Measurements from ENCODE around the gene SEC14L6.

Gene SEC14L6

GRCh38 chr22:30574997-30575671, 28.6 kb upstream of the SEC14L6 start:
- H3K4ac ChIP-seq (ENCODE audit: low read length), result no peak overlapping the region
- H2BK120ac ChIP-seq (ENCODE audit: low read depth, low read length), result no peak overlapping the region
- H2BK15ac ChIP-seq (ENCODE audit: low read length), result peak overlapping the region; percentile 30
- peak overlapping the region; percentile 100 for H3K4me2 ChIP-seq (ENCODE audit: insufficient read depth, low read length, poor library complexity, severe bottlenecking)
- H3K27me3 ChIP-seq (ENCODE audit: control insufficient read depth in 3 of 3, insufficient read depth in 3 of 3, low read depth in 1 of 3, low read length in 3 of 3), result peaks cover 0 to 3% (median 0%) of the 10 kb centered on the region in 3 experiments
- H3K14ac ChIP-seq (ENCODE audit: low read length), result no peak overlapping the region
- H3K4me1 ChIP-seq (ENCODE audit: control insufficient read depth in 2 of 2, insufficient read depth in 1 of 2, low read depth in 1 of 2, low read length in 2 of 2), result peaks cover 0 to 12% of the 10 kb centered on the region in 2 donors
- peak overlapping the region; percentile 71 for H2BK5ac ChIP-seq (ENCODE audit: low read length)
- H2AK5ac ChIP-seq (ENCODE audit: low read depth, low read length), result peak overlapping the region; percentile 84
- H3K23ac ChIP-seq (ENCODE audit: low read depth, low read length, poor library complexity), result no peak overlapping the region
- H3K4me3 ChIP-seq (ENCODE audit: low read length in 2 of 2), result peak overlapping the region in 1 of 2 donors; percentile 72
- no peak overlapping the region for H4K8ac ChIP-seq (ENCODE audit: low read depth, low read length)
- H2BK12ac ChIP-seq (ENCODE audit: low read length), result peak overlapping the region; percentile 30
- H4K91ac ChIP-seq (ENCODE audit: low read depth, low read length, poor library complexity), result no peak overlapping the region
- no peaks in the 10 kb centered on the region for H3K9me3 ChIP-seq (replicated peaks in 1 of 2; ENCODE audit: control insufficient read depth in 2 of 2, insufficient read depth in 1 of 2, low read depth in 1 of 2, low read length in 2 of 2)
- no peak overlapping the region for H3K9ac ChIP-seq (ENCODE audit: low read depth, low read length, poor library complexity)
- no peak overlapping the region for H2AFZ ChIP-seq (ENCODE audit: low read length)
- H3K18ac ChIP-seq (ENCODE audit: low read length), result peak overlapping the region; percentile 90
- H3K27ac ChIP-seq (replicated peaks; ENCODE audit: low read length), result peak overlapping the region; percentile 10
- no CpG with 5 or more reads among the region's 12 CpGs for WGBS, 2 donors (ENCODE audit: extremely low coverage in 2 of 2, insufficient read length in 2 of 2, insufficient replicate concordance in 1 of 2)
- DNase-seq (ENCODE audit: low spot score), result no peak
- H3K79me1 ChIP-seq (ENCODE audit: low read depth, low read length), result no peaks in the 10 kb centered on the region
- H3K36me3 ChIP-seq (replicated peaks in 1 of 2; ENCODE audit: control insufficient read depth in 2 of 2, insufficient read depth in 2 of 2, low read length in 2 of 2), result peaks cover 40 to 47% of the 10 kb centered on the region in 2 donors

GRCh38 chr22:30574095-30574981, 27.8 kb upstream of the SEC14L6 start, which contains the start of gene GAL3ST1:
Gene GAL3ST1, minus strand, starts transcription at chr22:30574665. Its CDS starts 17,273 bp downstream, at chr22:30557392.
- Histone ChIP-seq H3K27me3 (ENCODE audit: control insufficient read depth in 3 of 3, insufficient read depth in 3 of 3, low read depth in 1 of 3, low read length in 3 of 3) (peaks cover 0 to 3% (median 0%) of the 10 kb centered on the region in 3 experiments), H2BK5ac (ENCODE audit: low read length) (peak within 1 kb of the TSS; percentile 91), H3K4ac (ENCODE audit: low read length) (no peak within 1 kb of the TSS), H3K9me3 (replicated peaks in 1 of 2; ENCODE audit: control insufficient read depth in 2 of 2, insufficient read depth in 1 of 2, low read depth in 1 of 2, low read length in 2 of 2) (no peaks in the 10 kb centered on the region), H3K23ac (ENCODE audit: low read depth, low read length, poor library complexity) (no peak within 1 kb of the TSS), H2AK5ac (ENCODE audit: low read depth, low read length) (peak within 1 kb of the TSS; percentile 95), H2BK15ac (ENCODE audit: low read length) (peak within 1 kb of the TSS; percentile 86), H2BK120ac (ENCODE audit: low read depth, low read length) (no peak within 1 kb of the TSS), H4K91ac (ENCODE audit: low read depth, low read length, poor library complexity) (no peak within 1 kb of the TSS), H3K36me3 (replicated peaks in 1 of 2; ENCODE audit: control insufficient read depth in 2 of 2, insufficient read depth in 2 of 2, low read length in 2 of 2) (peaks cover 33 to 39% of the 10 kb centered on the region in 2 donors), H2BK12ac (ENCODE audit: low read length) (peak within 1 kb of the TSS; percentile 75), H3K27ac (replicated peaks; ENCODE audit: low read length) (peak within 1 kb of the TSS; percentile 10), H4K8ac (ENCODE audit: low read depth, low read length) (no peak within 1 kb of the TSS), H3K79me1 (ENCODE audit: low read depth, low read length) (no peaks in the 10 kb centered on the region), H3K14ac (ENCODE audit: low read length) (peak within 1 kb of the TSS; percentile 58), H3K9ac (ENCODE audit: low read depth, low read length, poor library complexity) (peak within 1 kb of the TSS; percentile 68), H2AFZ (ENCODE audit: low read length) (no peak within 1 kb of the TSS), H3K4me2 (ENCODE audit: insufficient read depth, low read length, poor library complexity, severe bottlenecking) (peak within 1 kb of the TSS; percentile 100), H3K4me1 (ENCODE audit: control insufficient read depth in 2 of 2, insufficient read depth in 1 of 2, low read depth in 1 of 2, low read length in 2 of 2) (peaks cover 0 to 12% of the 10 kb centered on the region in 2 donors), H3K18ac (ENCODE audit: low read length) (peak within 1 kb of the TSS; percentile 94), H3K4me3 (ENCODE audit: low read length in 2 of 2) (peak within 1 kb of the TSS in 1 of 2 donors; percentile 84)
- DNase-seq (ENCODE audit: low spot score), result peak; percentile 45
- no CpG with 5 or more reads among the region's 75 CpGs for WGBS, 2 donors (ENCODE audit: extremely low coverage in 2 of 2, insufficient read length in 2 of 2, insufficient replicate concordance in 1 of 2)

GRCh38 chr22:30573594-30574094, 27.1 kb upstream of the SEC14L6 start:
- Histone ChIP-seq H4K8ac (ENCODE audit: low read depth, low read length) (no peak overlapping the region), H3K4ac (ENCODE audit: low read length) (no peak overlapping the region), H3K4me2 (ENCODE audit: insufficient read depth, low read length, poor library complexity, severe bottlenecking) (peak overlapping the region; percentile 100), H2AFZ (ENCODE audit: low read length) (no peak overlapping the region), H2BK120ac (ENCODE audit: low read depth, low read length) (no peak overlapping the region), H3K14ac (ENCODE audit: low read length) (peak overlapping the region; percentile 58), H3K79me1 (ENCODE audit: low read depth, low read length) (no peaks in the 10 kb centered on the region), H3K36me3 (replicated peaks in 1 of 2; ENCODE audit: control insufficient read depth in 2 of 2, insufficient read depth in 2 of 2, low read length in 2 of 2) (peaks cover 26 to 32% of the 10 kb centered on the region in 2 donors), H4K91ac (ENCODE audit: low read depth, low read length, poor library complexity) (no peak overlapping the region), H3K23ac (ENCODE audit: low read depth, low read length, poor library complexity) (no peak overlapping the region), H3K27me3 (ENCODE audit: control insufficient read depth in 3 of 3, insufficient read depth in 3 of 3, low read depth in 1 of 3, low read length in 3 of 3) (peaks cover 0 to 3% (median 0%) of the 10 kb centered on the region in 3 experiments), H3K4me1 (ENCODE audit: control insufficient read depth in 2 of 2, insufficient read depth in 1 of 2, low read depth in 1 of 2, low read length in 2 of 2) (peaks cover 0 to 12% of the 10 kb centered on the region in 2 donors), H3K4me3 (ENCODE audit: low read length in 2 of 2) (peak overlapping the region in 1 of 2 donors; percentile 8), H3K18ac (ENCODE audit: low read length) (peak overlapping the region; percentile 52), H3K27ac (replicated peaks; ENCODE audit: low read length) (no peak overlapping the region), H3K9ac (ENCODE audit: low read depth, low read length, poor library complexity) (no peak overlapping the region), H2BK15ac (ENCODE audit: low read length) (peak overlapping the region; percentile 82), H2AK5ac (ENCODE audit: low read depth, low read length) (peak overlapping the region; percentile 95), H2BK5ac (ENCODE audit: low read length) (peak overlapping the region; percentile 91), H3K9me3 (replicated peaks in 1 of 2; ENCODE audit: control insufficient read depth in 2 of 2, insufficient read depth in 1 of 2, low read depth in 1 of 2, low read length in 2 of 2) (no peaks in the 10 kb centered on the region), H2BK12ac (ENCODE audit: low read length) (peak overlapping the region; percentile 75)
- no peak for DNase-seq (ENCODE audit: low spot score)
- WGBS, 2 donors (ENCODE audit: extremely low coverage in 2 of 2, insufficient read length in 2 of 2, insufficient replicate concordance in 1 of 2), result no CpG with 5 or more reads among the region's 7 CpGs

Measured in neuronal stem cell (in vitro differentiated cells).